Stimulated activated effector memory CD8-positive, alpha-beta T cell treated with anti-CD3 and anti-CD28 coated beads, Interleukin-12 subunit alpha, Interleukin-12 subunit beta, amount 100 ng/mL, for 72 hours (primary cell): ENCODE data around the gene GDF11.

Experiments used
- ATAC-seq: fragments of 150-1000 bp; cut with Tn5 transposase; 2 replicates; pipeline ENCODE4 v1.10.0; 2021
- DNase-seq, 2 donors: peaks; one replicate each; pipeline ENCODE4 v3.0.0; 2021 to 2022; ENCODE audit warnings: low spot score in 2 of 2
- H3K27ac Mint-ChIP-seq: one replicate; pipeline ENCODE4 v1.8.0; 2022; ENCODE audit warnings: mild to moderate bottlenecking, mixed read lengths
- H3K36me3 Mint-ChIP-seq: one replicate; pipeline ENCODE4 v1.8.0; 2022; ENCODE audit warnings: mild to moderate bottlenecking, mixed read lengths
- H3K4me1 Mint-ChIP-seq: one replicate; pipeline ENCODE4 v1.8.0; 2022; ENCODE audit warnings: mixed read lengths
- H3K4me3 Mint-ChIP-seq: one replicate; pipeline ENCODE4 v1.8.0; 2022; ENCODE audit warnings: mild to moderate bottlenecking, mixed read lengths
- H3K9me3 Mint-ChIP-seq: one replicate; pipeline ENCODE4 v1.8.0; 2022; ENCODE audit warnings: mixed read lengths

GDF11 gene

GRCh38 chr12:55765736-55766290 is 22.9 kb downstream of the GDF11 start:
- Mint-ChIP-seq H3K4me1 (peaks cover 16% of the 10 kb centered on the region), H3K9me3 (no peaks in the 10 kb centered on the region), H3K27ac (peak overlapping the region; percentile 50), H3K36me3 (peaks cover 94% of the 10 kb centered on the region), H3K4me3 (no peak overlapping the region)
- ATAC-seq (no peak), DNase-seq (no peak)

- H3K27ac Mint-ChIP-seq, result no peak overlapping the region
- H3K36me3 Mint-ChIP-seq, result peaks cover 94% of the 10 kb centered on the region
- H3K9me3 Mint-ChIP-seq, result no peaks in the 10 kb centered on the region
- ATAC-seq (no peak), DNase-seq (no peak)
- peaks cover 9% of the 10 kb centered on the region for H3K4me1 Mint-ChIP-seq
- H3K4me3 Mint-ChIP-seq, result no peak overlapping the region
Observed at GRCh38 chr12:55767156-55767555, 24.2 kb downstream of the GDF11 start.

- no peak for ATAC-seq
- DNase-seq, result no peak
- H3K4me1 Mint-ChIP-seq, result peaks cover 22% of the 10 kb centered on the region
- H3K36me3 Mint-ChIP-seq, result peaks cover 100% of the 10 kb centered on the region
- no peak overlapping the region for H3K4me3 Mint-ChIP-seq
- peak overlapping the region; percentile 65 for H3K27ac Mint-ChIP-seq
- H3K9me3 Mint-ChIP-seq, result no peaks in the 10 kb centered on the region
Observed at GRCh38 chr12:55771736-55772135, 28.8 kb downstream of the GDF11 start.

GRCh38 chr12:55777856-55778255 is 34.9 kb downstream of the GDF11 start:
- Mint-ChIP-seq H3K4me1 (peaks cover 16% of the 10 kb centered on the region), H3K4me3 (no peak overlapping the region), H3K36me3 (peaks cover 100% of the 10 kb centered on the region), H3K27ac (peak overlapping the region; percentile 60), H3K9me3 (no peaks in the 10 kb centered on the region)
- DNase-seq (no peak), ATAC-seq (no peak)

GRCh38 chr12:55780685-55781084 is 37.8 kb downstream of the GDF11 start:
- Mint-ChIP-seq H3K36me3 (peaks cover 100% of the 10 kb centered on the region), H3K27ac (peak overlapping the region; percentile 77), H3K4me3 (no peak overlapping the region), H3K4me1 (peaks cover 5% of the 10 kb centered on the region), H3K9me3 (no peaks in the 10 kb centered on the region)
- DNase-seq (no peak), ATAC-seq (no peak)

- ATAC-seq (no peak), DNase-seq (no peak)
- no peak overlapping the region for H3K27ac Mint-ChIP-seq
- H3K4me1 Mint-ChIP-seq, result no peaks in the 10 kb centered on the region
- H3K36me3 Mint-ChIP-seq, result peaks cover 100% of the 10 kb centered on the region
- no peaks in the 10 kb centered on the region for H3K9me3 Mint-ChIP-seq
- no peak overlapping the region for H3K4me3 Mint-ChIP-seq
Observed at GRCh38 chr12:55788546-55788945, 45.6 kb downstream of the GDF11 start.

GRCh38 chr12:55789171-55789570 is 46.2 kb downstream of the GDF11 start:
- Mint-ChIP-seq H3K36me3 (peaks cover 100% of the 10 kb centered on the region), H3K4me3 (no peak overlapping the region), H3K4me1 (no peaks in the 10 kb centered on the region), H3K27ac (no peak overlapping the region), H3K9me3 (no peaks in the 10 kb centered on the region)
- DNase-seq (no peak), ATAC-seq (no peak)

GRCh38 chr12:55789893-55790292 is 47.0 kb downstream of the GDF11 start:
- H3K4me1 Mint-ChIP-seq, result no peaks in the 10 kb centered on the region
- H3K9me3 Mint-ChIP-seq, result no peaks in the 10 kb centered on the region
- ATAC-seq (no peak), DNase-seq (no peak)
- H3K4me3 Mint-ChIP-seq, result no peak overlapping the region
- no peak overlapping the region for H3K27ac Mint-ChIP-seq
- peaks cover 100% of the 10 kb centered on the region for H3K36me3 Mint-ChIP-seq

- H3K36me3 Mint-ChIP-seq, result peaks cover 100% of the 10 kb centered on the region
- DNase-seq (no peak), ATAC-seq (peak; percentile 62)
- peaks cover 4% of the 10 kb centered on the region for H3K4me1 Mint-ChIP-seq
- no peak overlapping the region for H3K27ac Mint-ChIP-seq
- H3K4me3 Mint-ChIP-seq, result no peak overlapping the region
- no peaks in the 10 kb centered on the region for H3K9me3 Mint-ChIP-seq
Observed at GRCh38 chr12:55795950-55796349, 53.0 kb downstream of the GDF11 start.

- DNase-seq (no peak), ATAC-seq (no peak)
- peaks cover 4% of the 10 kb centered on the region for H3K4me1 Mint-ChIP-seq
- peaks cover 100% of the 10 kb centered on the region for H3K36me3 Mint-ChIP-seq
- no peak overlapping the region for H3K4me3 Mint-ChIP-seq
- peak overlapping the region; percentile 17 for H3K27ac Mint-ChIP-seq
- H3K9me3 Mint-ChIP-seq, result no peaks in the 10 kb centered on the region
Observed at GRCh38 chr12:55797068-55797467, 54.1 kb downstream of the GDF11 start.

GRCh38 chr12:55797550-55797949 is 54.6 kb downstream of the GDF11 start:
- ATAC-seq, result no peak
- DNase-seq, result no peak
- peak overlapping the region; percentile 17 for H3K27ac Mint-ChIP-seq

More at GRCh38 chr12:55797550-55797949, 54.6 kb downstream of the GDF11 start:
- Mint-ChIP-seq H3K9me3 (no peaks in the 10 kb centered on the region), H3K36me3 (peaks cover 100% of the 10 kb centered on the region), H3K4me3 (no peak overlapping the region), H3K4me1 (peaks cover 4% of the 10 kb centered on the region)
